OCI-LY1 (cell line): ENCODE measurements around the gene EDDM13.
A peak's percentile ranks its signal among the peaks of the same experiment; 100 is the strongest.
"Not testable (repeated sequence)": the region's sequence is repeated elsewhere in the genome, so short reads cannot be mapped to it uniquely, and the experiment has no call there.

Experiments
- H2AFZ ChIP-seq: fragments of 200-600 bp; sonication (generic), shearing (Covaris generic); 2 replicates; pipeline ENCODE4 v1.6.0; 2014; ENCODE audit warnings: antibody characterized with exemption, mild to moderate bottlenecking, low read length
- H3F3A ChIP-seq: fragments of 200-600 bp; sonication (generic), shearing (Covaris generic); 2 replicates; pipeline ENCODE4 v1.6.0; 2014; ENCODE audit warnings: mild to moderate bottlenecking, antibody characterized with exemption, low read length, moderate library complexity; ENCODE audit not compliant: insufficient read depth
- H3K27ac ChIP-seq: fragments of 200-600 bp; sonication (generic); 2 replicates; pipeline ENCODE4 v1.5.1; 2014; ENCODE audit warnings: low read length, mixed run types, mild to moderate bottlenecking, low read depth; ENCODE audit not compliant: poor library complexity, severe bottlenecking
- H3K27me3 ChIP-seq: fragments of 200-600 bp; sonication (generic); 2 replicates; pipeline ENCODE4 v1.6.0; 2014; ENCODE audit warnings: antibody characterized with exemption, mild to moderate bottlenecking, low read length, moderate library complexity; ENCODE audit not compliant: insufficient read depth
- H3K36me3 ChIP-seq: fragments of 200-600 bp; sonication (generic); 2 replicates; pipeline ENCODE4 v1.6.1; 2014; ENCODE audit warnings: mild to moderate bottlenecking, antibody characterized with exemption, low read length, moderate library complexity, mixed read lengths; ENCODE audit not compliant: insufficient read depth
- H3K4me1 ChIP-seq: fragments of 200-600 bp; sonication (generic); 2 replicates; pipeline ENCODE4 v1.5.1; 2014; ENCODE audit warnings: mild to moderate bottlenecking, low read length, moderate library complexity; ENCODE audit not compliant: insufficient read depth, severe bottlenecking
- H3K4me2 ChIP-seq: fragments of 200-600 bp; sonication (generic), shearing (Covaris generic); 2 replicates; pipeline ENCODE4 v1.6.1; 2014; ENCODE audit warnings: low read length
- H3K4me3 ChIP-seq: fragments of 200-600 bp; sonication (generic); 2 replicates; pipeline ENCODE4 v1.5.1; 2014; ENCODE audit warnings: low read length, low read depth, mild to moderate bottlenecking, mixed read lengths; ENCODE audit not compliant: poor library complexity, severe bottlenecking
- H3K79me2 ChIP-seq: fragments of 200-600 bp; shearing (Covaris generic); 2 replicates; pipeline ENCODE4 v1.6.1; 2016; ENCODE audit warnings: mixed run types, low read length, mixed read lengths; ENCODE audit not compliant: insufficient read depth
- H3K9ac ChIP-seq: fragments of 200-600 bp; sonication (generic), shearing (Covaris generic); 2 replicates; pipeline ENCODE4 v1.6.1; 2014; ENCODE audit warnings: mild to moderate bottlenecking, low read length, mixed read lengths
- H3K9me2 ChIP-seq: fragments of 200-600 bp; sonication (generic), shearing (Covaris generic); 2 replicates; pipeline ENCODE4 v1.6.1; 2014; ENCODE audit warnings: low read depth, mild to moderate bottlenecking, low read length, mixed read lengths
- H3K9me3 ChIP-seq: fragments of 200-600 bp; shearing (Covaris generic); 2 replicates; pipeline ENCODE4 v1.6.1; 2014; ENCODE audit warnings: low read length, mixed read lengths
- H4K20me1 ChIP-seq: fragments of 200-600 bp; sonication (generic), shearing (Covaris generic); 2 replicates; pipeline ENCODE4 v1.6.0; 2016; ENCODE audit warnings: mild to moderate bottlenecking, low read length; ENCODE audit not compliant: insufficient read depth
- EZH2 ChIP-seq: fragments of 200-600 bp; sonication (generic), shearing (Covaris generic); IDR thresholded peaks from 2 replicates; pipeline ENCODE4 v1.8.0; 2017; ENCODE audit warnings: borderline replicate concordance, mixed run types, mild to moderate bottlenecking, antibody characterized with exemption, low read length, moderate library complexity, mixed read lengths
- TF ChIP-seq, protein P1 (sequence below): fragments of 200-600 bp; sonication (generic), shearing (Covaris generic); IDR thresholded peaks from 2 replicates; pipeline ENCODE4 v1.5.1; 2017; ENCODE audit warnings: mild to moderate bottlenecking, antibody characterized with exemption, low read length, moderate library complexity, mixed read lengths

The EDDM13 gene

DNA sequence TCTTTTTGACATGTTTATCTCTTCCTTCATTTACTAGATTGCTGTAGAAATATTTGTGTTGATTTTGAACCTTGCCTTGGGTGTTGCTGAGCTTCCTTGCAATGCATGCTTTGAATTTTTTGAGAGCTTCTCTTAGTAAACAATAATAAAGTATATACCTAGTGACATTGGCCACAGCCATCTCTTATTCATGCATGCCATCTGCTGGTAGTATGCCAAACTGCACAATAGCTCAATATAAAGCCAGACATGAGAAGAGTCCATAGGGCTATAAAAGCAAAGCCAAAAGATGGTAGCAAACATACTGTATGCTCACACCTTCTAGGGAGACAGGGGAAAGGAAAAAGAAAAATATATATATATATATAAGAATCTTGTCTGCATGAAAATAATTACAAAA lies 61.0 kb downstream of the EDDM13 start:
- no peaks in the 10 kb centered on the region for H3K9me3 ChIP-seq

DNA sequence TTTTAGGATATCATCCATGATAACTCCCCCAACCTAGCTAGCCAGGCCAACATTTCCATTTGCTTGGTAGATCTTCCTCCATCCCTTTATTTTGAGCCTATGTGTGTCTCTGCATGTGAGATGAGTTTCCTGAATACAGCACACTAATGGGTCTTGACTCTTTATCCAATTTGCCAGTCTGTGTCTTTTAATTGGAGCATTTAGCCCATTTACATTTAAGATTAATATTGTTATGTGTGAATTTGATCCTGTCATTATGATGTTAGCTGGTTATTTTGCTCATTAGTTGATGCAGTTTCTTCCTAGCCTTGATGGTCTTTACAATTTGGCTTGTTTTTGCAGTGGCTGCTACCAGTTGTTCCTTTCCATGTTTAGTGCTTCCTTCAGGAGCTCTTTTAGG lies 62.8 kb downstream of the EDDM13 start:
- H2AFZ ChIP-seq, H3K4me2 ChIP-seq, H3K36me3 ChIP-seq, H4K20me1 ChIP-seq, H3K27me3 ChIP-seq, H3K9me2 ChIP-seq, H3K9me3 ChIP-seq, H3K79me2 ChIP-seq, H3K4me3 ChIP-seq, H3K4me1 ChIP-seq, H3F3A ChIP-seq, H3K27ac ChIP-seq, H3K9ac ChIP-seq: not testable (repeated sequence)

More for the DNA sequence above, 61.0 kb downstream of the EDDM13 start:
- no peaks in the 10 kb centered on the region for H3K4me1 ChIP-seq
- no peak overlapping the region for H3K4me2 ChIP-seq
- no peaks in the 10 kb centered on the region for H3K79me2 ChIP-seq
- H3K36me3 ChIP-seq = no peaks in the 10 kb centered on the region
- no peaks in the 10 kb centered on the region for H3F3A ChIP-seq
- no peak overlapping the region for H2AFZ ChIP-seq
- no peak overlapping the region for H3K9ac ChIP-seq
- H3K9me2 ChIP-seq = no peaks in the 10 kb centered on the region
- H4K20me1 ChIP-seq = no peaks in the 10 kb centered on the region
- H3K4me3 ChIP-seq = no peak overlapping the region
- H3K27ac ChIP-seq = no peak overlapping the region
- TF ChIP-seq, protein P1, sequence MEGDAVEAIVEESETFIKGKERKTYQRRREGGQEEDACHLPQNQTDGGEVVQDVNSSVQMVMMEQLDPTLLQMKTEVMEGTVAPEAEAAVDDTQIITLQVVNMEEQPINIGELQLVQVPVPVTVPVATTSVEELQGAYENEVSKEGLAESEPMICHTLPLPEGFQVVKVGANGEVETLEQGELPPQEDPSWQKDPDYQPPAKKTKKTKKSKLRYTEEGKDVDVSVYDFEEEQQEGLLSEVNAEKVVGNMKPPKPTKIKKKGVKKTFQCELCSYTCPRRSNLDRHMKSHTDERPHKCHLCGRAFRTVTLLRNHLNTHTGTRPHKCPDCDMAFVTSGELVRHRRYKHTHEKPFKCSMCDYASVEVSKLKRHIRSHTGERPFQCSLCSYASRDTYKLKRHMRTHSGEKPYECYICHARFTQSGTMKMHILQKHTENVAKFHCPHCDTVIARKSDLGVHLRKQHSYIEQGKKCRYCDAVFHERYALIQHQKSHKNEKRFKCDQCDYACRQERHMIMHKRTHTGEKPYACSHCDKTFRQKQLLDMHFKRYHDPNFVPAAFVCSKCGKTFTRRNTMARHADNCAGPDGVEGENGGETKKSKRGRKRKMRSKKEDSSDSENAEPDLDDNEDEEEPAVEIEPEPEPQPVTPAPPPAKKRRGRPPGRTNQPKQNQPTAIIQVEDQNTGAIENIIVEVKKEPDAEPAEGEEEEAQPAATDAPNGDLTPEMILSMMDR = peak; percentile 88
- no peak for TF ChIP-seq EZH2
- no peaks in the 10 kb centered on the region for H3K27me3 ChIP-seq

GRCh38 chr19:56337077-56337476 lies 64.5 kb downstream of the EDDM13 start:
- not testable (repeated sequence) for H3K27ac ChIP-seq

GRCh38 chr19:56339031-56339430 lies 66.5 kb downstream of the EDDM13 start:
- H3K9ac ChIP-seq, H3K9me2 ChIP-seq, H3K27ac ChIP-seq, H3F3A ChIP-seq, H3K4me1 ChIP-seq, H2AFZ ChIP-seq, H3K4me3 ChIP-seq, H3K4me2 ChIP-seq, H4K20me1 ChIP-seq, H3K79me2 ChIP-seq, H3K36me3 ChIP-seq, H3K27me3 ChIP-seq: not testable (repeated sequence)
- H3K9me3 ChIP-seq = peaks cover 14% of the 10 kb centered on the region; the same call in 1 of the 2 replicates

More at GRCh38 chr19:56337077-56337476, 64.5 kb downstream of the EDDM13 start:
- H3K9ac ChIP-seq, H3K27me3 ChIP-seq, H2AFZ ChIP-seq, H3K4me1 ChIP-seq, H3K36me3 ChIP-seq, H3K9me2 ChIP-seq, H3K4me2 ChIP-seq, H3K79me2 ChIP-seq, H4K20me1 ChIP-seq, H3K4me3 ChIP-seq, H3F3A ChIP-seq: not testable (repeated sequence)
- H3K9me3 ChIP-seq = peaks cover 11% of the 10 kb centered on the region; the same call in 1 of the 2 replicates

GRCh38 chr19:56341948-56342347 lies 69.4 kb downstream of the EDDM13 start:
- Histone ChIP-seq H3K4me2 (no peak overlapping the region), H3K27me3 (no peaks in the 10 kb centered on the region), H3K4me1 (no peaks in the 10 kb centered on the region), H3K9ac (no peak overlapping the region), H2AFZ (no peak overlapping the region), H3K36me3 (no peaks in the 10 kb centered on the region; the same call in 1 of the 2 replicates), H3K9me2 (no peaks in the 10 kb centered on the region), H4K20me1 (no peaks in the 10 kb centered on the region), H3K4me3 (no peak overlapping the region), H3K9me3 (peaks cover 14% of the 10 kb centered on the region; the same call in 1 of the 2 replicates), H3K79me2 (no peaks in the 10 kb centered on the region), H3K27ac (no peak overlapping the region), H3F3A (no peaks in the 10 kb centered on the region)
- no peak for TF ChIP-seq EZH2
- TF ChIP-seq, protein P1 = no peak
